ENCODE data around the gene GIPC2.

Gene GIPC2

DNA sequence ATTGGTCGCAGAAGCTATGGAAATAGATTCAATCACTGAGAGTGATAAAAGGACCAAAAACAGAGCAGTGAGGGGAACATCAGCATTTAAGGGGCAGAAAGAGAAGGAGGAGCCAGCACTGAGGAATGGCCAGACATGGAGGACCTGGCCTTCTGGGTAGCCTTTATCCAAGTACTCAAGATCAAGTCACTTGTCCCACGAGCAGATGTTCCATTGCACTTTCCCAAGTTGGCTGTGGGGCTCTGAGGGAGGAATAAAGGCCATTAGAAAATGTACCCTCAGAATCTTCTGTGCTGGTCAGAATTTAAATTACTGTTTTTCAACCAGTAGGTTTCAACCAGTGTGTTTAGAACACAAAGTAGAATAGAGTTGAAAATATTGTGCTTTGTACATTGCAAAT is 55.3 kb downstream of the GIPC2 start:
- TF ChIP-seq USF1 (IDR thresholded peaks at IDR 0.05) (no peak), ZBTB7A (IDR thresholded peaks at IDR 0.05; ENCODE audit: low read depth) (no peak), NFIC (IDR thresholded peaks at IDR 0.05) (no peak), TCF12 (IDR thresholded peaks at IDR 0.05; ENCODE audit: low read depth) (no peak), CEBPB (IDR thresholded peaks at IDR 0.05) (no peak), TEAD4 (IDR thresholded peaks at IDR 0.05) (no peak), FOXM1 (IDR thresholded peaks at IDR 0.05; ENCODE audit: borderline replicate concordance, low read depth) (no peak), RAD21 (IDR thresholded peaks at IDR 0.05; ENCODE audit: low read depth) (no peak), EP300 (IDR thresholded peaks at IDR 0.05; ENCODE audit: borderline replicate concordance) (no peak), EGR1 (IDR thresholded peaks at IDR 0.05) (no peak), TAF1 (IDR thresholded peaks at IDR 0.05; ENCODE audit: low read depth) (no peak), YY1 (IDR thresholded peaks at IDR 0.05; ENCODE audit: low read depth) (no peak), CREB1 (IDR thresholded peaks at IDR 0.05; ENCODE audit: low read depth) (no peak), MAX (IDR thresholded peaks at IDR 0.05) (no peak)
- TF ChIP-seq, protein P1, sequence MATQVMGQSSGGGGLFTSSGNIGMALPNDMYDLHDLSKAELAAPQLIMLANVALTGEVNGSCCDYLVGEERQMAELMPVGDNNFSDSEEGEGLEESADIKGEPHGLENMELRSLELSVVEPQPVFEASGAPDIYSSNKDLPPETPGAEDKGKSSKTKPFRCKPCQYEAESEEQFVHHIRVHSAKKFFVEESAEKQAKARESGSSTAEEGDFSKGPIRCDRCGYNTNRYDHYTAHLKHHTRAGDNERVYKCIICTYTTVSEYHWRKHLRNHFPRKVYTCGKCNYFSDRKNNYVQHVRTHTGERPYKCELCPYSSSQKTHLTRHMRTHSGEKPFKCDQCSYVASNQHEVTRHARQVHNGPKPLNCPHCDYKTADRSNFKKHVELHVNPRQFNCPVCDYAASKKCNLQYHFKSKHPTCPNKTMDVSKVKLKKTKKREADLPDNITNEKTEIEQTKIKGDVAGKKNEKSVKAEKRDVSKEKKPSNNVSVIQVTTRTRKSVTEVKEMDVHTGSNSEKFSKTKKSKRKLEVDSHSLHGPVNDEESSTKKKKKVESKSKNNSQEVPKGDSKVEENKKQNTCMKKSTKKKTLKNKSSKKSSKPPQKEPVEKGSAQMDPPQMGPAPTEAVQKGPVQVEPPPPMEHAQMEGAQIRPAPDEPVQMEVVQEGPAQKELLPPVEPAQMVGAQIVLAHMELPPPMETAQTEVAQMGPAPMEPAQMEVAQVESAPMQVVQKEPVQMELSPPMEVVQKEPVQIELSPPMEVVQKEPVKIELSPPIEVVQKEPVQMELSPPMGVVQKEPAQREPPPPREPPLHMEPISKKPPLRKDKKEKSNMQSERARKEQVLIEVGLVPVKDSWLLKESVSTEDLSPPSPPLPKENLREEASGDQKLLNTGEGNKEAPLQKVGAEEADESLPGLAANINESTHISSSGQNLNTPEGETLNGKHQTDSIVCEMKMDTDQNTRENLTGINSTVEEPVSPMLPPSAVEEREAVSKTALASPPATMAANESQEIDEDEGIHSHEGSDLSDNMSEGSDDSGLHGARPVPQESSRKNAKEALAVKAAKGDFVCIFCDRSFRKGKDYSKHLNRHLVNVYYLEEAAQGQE (IDR thresholded peaks at IDR 0.05; ENCODE audit: low read depth), result no peak

- TF ChIP-seq, protein P1 (IDR thresholded peaks at IDR 0.05; ENCODE audit: low read depth), result no peak
- TF ChIP-seq TAF1 (IDR thresholded peaks at IDR 0.05; ENCODE audit: low read depth) (no peak), YY1 (IDR thresholded peaks at IDR 0.05; ENCODE audit: low read depth) (no peak), NFIC (IDR thresholded peaks at IDR 0.05) (0 out of 2 replicates have a peak, but pooled peaks have one; percentile 9), CEBPB (IDR thresholded peaks at IDR 0.05) (no peak), TEAD4 (IDR thresholded peaks at IDR 0.05) (peak; percentile 73)
Observed at GRCh38 chr1:78101514-78101913, 55.7 kb downstream of the GIPC2 start.

- TF ChIP-seq MAX (IDR thresholded peaks at IDR 0.05) (no peak), ZBTB7A (IDR thresholded peaks at IDR 0.05; ENCODE audit: low read depth) (no peak), EP300 (IDR thresholded peaks at IDR 0.05; ENCODE audit: borderline replicate concordance) (no peak), RAD21 (IDR thresholded peaks at IDR 0.05; ENCODE audit: low read depth) (no peak), TEAD4 (IDR thresholded peaks at IDR 0.05) (no peak), CREB1 (IDR thresholded peaks at IDR 0.05; ENCODE audit: low read depth) (no peak), EGR1 (IDR thresholded peaks at IDR 0.05) (no peak), YY1 (IDR thresholded peaks at IDR 0.05; ENCODE audit: low read depth) (no peak), CEBPB (IDR thresholded peaks at IDR 0.05) (no peak), TCF12 (IDR thresholded peaks at IDR 0.05; ENCODE audit: low read depth) (no peak), USF1 (IDR thresholded peaks at IDR 0.05) (no peak), NFIC (IDR thresholded peaks at IDR 0.05) (no peak), FOXM1 (IDR thresholded peaks at IDR 0.05; ENCODE audit: borderline replicate concordance, low read depth) (no peak), TAF1 (IDR thresholded peaks at IDR 0.05; ENCODE audit: low read depth) (no peak)
- TF ChIP-seq, protein P1 (IDR thresholded peaks at IDR 0.05; ENCODE audit: low read depth), result no peak
Observed at GRCh38 chr1:78102082-78102481, 56.3 kb downstream of the GIPC2 start.

- no peak for TF ChIP-seq CREB1 (IDR thresholded peaks at IDR 0.05; ENCODE audit: low read depth)
- TF ChIP-seq CEBPB (IDR thresholded peaks at IDR 0.05), result no peak
- no peak for TF ChIP-seq TAF1 (IDR thresholded peaks at IDR 0.05; ENCODE audit: low read depth)
- no peak for TF ChIP-seq TEAD4 (IDR thresholded peaks at IDR 0.05)
- no peak for TF ChIP-seq EGR1 (IDR thresholded peaks at IDR 0.05)
- TF ChIP-seq EP300 (IDR thresholded peaks at IDR 0.05; ENCODE audit: borderline replicate concordance), result no peak
- no peak for TF ChIP-seq YY1 (IDR thresholded peaks at IDR 0.05; ENCODE audit: low read depth)
- no peak for TF ChIP-seq NFIC (IDR thresholded peaks at IDR 0.05)
- TF ChIP-seq FOXM1 (IDR thresholded peaks at IDR 0.05; ENCODE audit: borderline replicate concordance, low read depth), result no peak
- TF ChIP-seq USF1 (IDR thresholded peaks at IDR 0.05), result no peak
- TF ChIP-seq, protein P1 (IDR thresholded peaks at IDR 0.05; ENCODE audit: low read depth), result no peak
- no peak for TF ChIP-seq TCF12 (IDR thresholded peaks at IDR 0.05; ENCODE audit: low read depth)
- no peak for TF ChIP-seq ZBTB7A (IDR thresholded peaks at IDR 0.05; ENCODE audit: low read depth)
- TF ChIP-seq RAD21 (IDR thresholded peaks at IDR 0.05; ENCODE audit: low read depth), result no peak
- no peak for TF ChIP-seq MAX (IDR thresholded peaks at IDR 0.05)
Observed at GRCh38 chr1:78102916-78103315, 57.1 kb downstream of the GIPC2 start.
